ENCODE results near the gene DAPK2.
"Not testable (repeated sequence)": the region's sequence is repeated elsewhere in the genome, so short reads cannot be mapped to it uniquely, and the experiment has no call there.

DAPK2 gene

DNA sequence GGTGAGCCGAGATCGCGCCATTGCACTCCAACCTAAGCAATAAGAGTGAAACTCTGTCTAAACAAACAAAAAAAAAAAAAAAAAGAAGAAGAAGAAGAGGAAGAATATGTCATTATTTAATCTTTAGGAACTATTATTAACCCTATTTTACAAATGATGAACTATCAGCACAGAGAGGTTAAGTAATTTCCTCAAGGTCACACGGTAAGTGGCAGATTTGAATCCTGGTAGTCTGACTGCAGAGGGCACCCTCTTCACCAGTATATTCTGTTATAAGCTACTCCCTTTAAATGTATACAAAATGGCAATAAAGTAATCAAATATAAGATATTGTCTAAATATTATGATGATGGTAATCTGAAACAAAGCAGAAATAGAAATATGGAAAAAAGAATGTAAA is 135.1 kb downstream of the DAPK2 start:
- no peak for DNase-seq

DNA sequence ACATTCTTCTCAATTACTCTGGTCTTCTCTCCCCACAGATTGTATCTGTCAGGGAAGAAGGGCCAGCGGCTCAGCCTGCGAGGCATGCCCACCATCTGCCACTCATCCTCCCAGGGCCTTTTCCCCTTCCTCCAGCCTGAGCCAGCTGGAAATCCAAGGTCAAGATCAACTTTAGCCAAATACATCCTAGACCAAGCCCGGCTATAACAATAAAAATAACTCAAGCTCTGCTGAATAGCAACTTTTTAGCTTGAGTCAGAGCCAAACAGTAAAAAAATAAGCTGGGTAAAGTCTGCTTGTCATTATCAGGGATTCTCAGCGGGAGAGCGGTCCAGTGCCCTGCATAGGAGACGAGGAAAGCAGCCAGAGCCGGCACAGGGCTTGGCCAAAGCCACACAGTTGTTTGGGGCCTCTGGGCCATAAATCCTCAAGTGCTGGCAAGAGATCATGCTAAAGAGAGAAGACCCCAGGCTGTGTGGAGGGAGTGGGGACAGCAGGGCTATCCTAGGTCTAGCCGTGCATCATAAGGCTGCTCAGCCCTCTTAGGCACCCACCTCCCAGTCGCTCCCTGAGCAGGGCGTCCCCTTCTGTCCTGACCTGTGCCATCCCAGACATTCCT is 136.4 kb downstream of the DAPK2 start:
- no peak for DNase-seq

DNA sequence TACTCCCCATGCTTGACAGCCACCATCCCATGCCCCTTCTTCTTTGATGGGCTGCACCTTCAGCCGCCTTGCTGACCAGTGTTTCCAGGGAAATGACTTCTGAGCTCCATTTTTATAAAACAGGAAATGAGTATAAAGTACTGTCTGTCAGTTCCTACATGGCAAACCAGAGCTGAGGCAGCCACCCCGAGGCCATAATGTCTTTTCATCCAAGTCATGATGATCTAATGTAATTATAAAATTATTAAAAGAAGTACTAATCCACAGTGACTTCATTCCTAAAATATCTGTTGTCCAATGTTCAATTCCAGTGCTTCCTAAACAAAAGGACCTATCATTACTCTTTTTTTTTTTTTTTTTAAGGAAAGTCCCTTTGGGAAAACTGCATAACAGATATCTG is 137.3 kb downstream of the DAPK2 start:
- no peak for DNase-seq

DNA sequence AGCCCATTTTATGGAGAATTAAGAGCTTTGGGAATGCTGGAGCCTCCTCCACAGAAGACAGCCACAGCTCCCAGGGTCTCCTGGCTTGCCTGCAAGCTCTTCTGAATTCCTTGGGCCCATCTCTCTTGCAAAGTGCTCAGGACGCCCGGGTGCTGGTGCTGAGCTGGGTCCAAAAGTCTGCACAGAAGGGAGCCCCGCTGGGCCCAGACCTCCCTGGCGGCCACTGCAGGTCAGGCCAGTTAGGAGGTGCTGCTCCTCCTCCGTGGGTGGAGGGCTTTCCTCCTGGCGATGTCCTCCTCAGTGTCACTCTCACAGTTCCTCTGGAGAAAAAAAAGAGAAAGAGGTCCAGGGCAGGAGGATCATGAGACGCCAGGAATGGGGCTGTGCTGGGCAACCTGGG is 138.0 kb downstream of the DAPK2 start:
- no peak for DNase-seq

DNA sequence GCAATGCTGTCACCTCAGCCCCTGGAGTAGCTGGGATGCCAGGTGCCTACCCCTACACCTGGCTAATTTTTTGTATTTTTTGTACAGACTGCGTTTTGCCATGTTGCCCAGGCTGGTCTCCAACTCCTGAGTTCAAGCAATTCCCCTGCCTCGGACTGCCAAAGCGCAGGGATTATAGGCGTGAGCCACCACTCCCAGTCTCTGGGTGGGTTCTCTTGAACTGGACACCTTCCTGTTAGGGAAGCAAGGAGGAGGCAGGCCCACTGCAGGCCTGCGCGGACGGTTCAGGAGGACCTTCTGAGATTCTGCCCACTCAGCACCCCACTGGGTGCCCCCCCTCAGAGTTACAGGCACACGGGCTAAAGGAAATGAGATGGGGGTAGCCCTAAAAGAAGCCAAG is 138.8 kb downstream of the DAPK2 start:
- DNase-seq = no peak

DNA sequence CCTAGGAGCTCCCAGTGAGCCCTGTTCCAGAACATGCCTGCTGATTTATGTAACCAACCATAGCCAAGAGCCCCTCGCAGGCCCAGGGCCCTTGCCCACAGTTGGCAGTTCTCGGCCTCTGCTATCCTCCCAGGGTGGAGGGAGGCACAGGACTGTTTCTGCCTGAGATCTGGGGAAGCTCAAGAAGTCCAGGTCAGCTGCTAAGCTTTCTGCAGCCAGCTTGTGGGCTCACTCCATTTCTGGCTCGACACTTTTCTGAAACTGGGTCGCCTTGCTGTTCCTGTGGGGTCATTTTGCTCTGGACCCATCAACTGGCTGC is 140.1 kb downstream of the DAPK2 start:
- no peak for DNase-seq

DNA sequence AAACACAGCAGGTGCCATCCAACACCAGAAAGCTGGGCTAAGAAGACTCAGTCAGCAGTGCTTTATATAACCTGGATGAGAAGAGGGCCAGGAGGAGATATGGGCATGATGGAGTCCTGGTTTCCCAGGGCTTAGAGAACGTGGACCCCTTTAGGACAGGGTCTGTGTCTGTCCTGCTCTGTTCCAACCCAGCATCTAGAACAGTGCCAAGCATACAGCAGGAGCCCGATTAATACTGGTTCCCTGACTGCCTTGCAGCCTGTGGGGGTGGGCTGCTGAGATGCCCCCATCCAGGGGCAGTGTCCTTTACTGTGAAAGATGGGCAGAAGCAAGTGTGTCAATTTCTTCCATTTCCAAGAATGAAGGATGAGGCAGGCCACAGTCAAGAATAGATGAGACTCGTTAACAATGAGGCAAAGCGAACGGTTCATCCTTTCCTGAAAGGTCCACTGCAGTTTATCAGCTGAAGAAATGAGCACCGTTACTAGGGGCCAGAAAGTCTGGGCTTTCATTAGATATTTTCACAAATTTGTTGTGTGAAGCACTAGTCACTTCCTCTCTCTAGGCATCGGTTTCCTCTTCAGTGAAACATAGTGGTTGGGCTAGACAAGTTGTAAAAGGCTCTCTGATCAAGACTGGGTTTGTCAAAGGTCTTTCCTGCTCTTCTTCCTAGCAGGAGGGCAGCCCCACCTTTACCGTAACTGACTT is 140.6 kb downstream of the DAPK2 start:
- no peak for DNase-seq

DNA sequence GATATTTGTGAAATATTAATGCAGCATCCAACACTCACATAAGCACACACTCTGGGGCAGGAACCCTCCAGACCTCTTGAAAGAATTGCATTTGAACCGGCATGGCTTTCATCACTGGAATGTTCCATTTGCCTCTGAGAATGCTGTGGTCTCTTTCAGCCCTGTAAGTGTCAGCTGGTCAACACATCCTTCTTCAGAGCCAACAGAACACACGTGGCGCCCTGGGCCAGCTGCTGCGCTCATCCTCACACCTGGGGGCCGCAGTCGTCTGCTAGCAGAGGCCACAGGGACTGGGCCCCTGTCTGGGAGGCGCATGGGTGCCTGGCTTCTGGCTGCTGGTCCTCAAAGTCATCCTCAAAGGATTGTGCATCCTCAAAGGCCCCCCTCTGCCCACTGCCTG is 141.2 kb downstream of the DAPK2 start:
- no peak for DNase-seq

DNA sequence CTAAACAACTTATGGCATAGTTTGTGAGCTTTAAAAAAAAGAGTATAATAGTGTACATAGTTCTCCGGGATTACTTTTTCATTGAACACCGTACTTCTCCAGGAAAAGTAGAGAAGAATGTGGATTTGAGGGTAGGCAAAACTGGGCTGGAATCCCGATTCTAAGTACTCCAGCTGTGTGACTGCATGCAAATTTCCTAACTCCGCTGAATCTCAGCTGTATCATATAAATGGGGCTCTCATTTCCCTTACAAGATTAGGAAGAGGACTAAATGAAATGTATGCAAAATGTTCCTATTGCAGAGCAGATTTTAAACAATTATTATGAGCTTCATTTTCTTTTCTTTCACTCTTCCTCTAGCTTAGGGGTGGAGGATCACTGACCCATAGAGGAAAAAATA is 142.2 kb downstream of the DAPK2 start:
- DNase-seq = no peak

DNA sequence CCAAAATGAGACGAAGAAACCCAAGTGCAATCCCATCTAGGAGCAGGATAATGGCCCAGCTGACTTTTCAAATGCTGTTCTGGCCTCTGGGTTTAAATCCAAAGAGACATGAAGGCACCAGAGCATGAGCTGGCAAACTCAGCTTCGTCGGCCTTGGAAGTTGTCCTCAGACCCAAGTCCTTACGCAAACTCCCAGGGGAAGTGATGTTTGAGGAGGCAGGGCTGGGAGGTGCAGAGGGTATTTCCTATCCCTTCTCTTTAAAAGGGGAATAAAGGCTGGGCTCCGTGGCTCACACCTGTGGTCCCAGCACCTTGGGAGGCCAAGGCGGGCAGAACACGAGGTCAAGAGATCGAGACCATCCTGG is 143.6 kb downstream of the DAPK2 start:
- no peak for DNase-seq

DNA sequence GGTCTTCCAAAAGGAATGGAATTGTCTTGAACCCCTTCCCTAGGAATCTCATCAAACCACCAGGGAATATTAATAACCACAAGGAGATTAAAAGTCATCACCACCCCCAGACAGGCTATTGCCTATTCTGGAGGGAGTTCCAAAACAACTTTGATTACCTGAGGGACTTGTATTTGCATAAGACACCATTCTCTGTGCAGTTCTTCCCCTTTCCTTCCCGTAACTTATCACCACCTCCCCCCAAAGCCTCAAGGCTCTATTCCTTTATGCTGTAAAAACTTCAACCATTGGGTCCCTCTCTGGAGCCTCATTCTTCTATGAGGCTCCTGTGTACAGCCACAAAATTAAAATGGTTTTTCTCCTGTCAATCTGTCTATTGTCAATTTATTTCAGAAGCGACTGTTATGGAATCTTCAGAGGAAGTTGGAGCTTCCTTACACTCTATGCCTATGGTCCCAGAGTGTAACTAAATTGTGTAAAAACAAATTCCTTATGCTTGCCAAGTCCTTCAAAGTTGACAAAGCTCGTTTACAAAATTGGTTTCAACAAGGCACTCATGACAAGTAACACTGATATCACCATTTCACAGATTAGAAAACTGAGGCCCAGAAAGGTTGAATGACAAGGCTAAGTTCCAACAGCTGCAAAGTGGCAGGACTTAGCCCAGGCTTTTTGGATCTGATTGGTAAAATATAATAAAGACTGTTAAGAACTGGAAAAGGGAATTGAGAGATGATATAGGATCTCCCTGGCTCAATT is 144.2 kb downstream of the DAPK2 start:
- DNase-seq = no peak

DNA sequence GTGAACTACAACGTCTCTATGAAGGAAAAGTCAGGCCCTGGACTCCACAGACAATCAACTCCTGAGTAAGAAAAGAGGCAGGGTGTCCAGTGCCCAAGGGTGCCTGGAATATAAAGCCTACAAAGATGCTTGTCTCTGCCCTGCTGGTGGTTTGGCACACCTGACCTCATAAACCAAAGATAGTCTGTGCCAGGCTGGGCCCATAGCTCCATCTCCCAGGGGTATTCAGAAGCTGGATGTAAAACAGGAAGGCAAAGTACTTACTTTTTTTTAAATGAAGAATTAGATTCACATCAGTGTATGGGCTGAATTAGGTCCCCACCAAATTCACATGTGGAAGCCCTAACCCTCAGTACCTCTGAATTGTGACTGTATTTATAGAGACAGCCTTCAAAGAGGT is 146.0 kb downstream of the DAPK2 start:
- DNase-seq = no peak

DNA sequence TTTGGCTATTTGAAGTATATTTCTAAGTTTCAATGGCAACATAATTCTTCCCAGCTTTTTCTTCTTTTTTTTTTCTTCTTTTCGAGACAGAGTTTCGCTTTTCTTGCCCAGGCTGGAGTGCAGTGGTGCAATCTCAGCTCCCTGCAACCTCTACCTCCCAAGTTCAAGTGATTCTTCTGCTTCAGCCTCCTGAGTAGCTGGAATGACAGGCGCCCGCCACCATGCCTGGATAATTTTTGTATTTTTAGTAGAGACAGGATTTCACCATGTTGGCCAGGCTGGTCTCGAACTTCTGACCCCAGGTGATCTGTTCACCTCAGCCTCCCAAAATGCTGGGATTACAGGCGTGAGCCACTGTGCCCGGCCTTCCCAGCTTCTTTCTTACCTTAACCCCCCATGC is 146.7 kb downstream of the DAPK2 start:
- DNase-seq = not testable (repeated sequence)

DNA sequence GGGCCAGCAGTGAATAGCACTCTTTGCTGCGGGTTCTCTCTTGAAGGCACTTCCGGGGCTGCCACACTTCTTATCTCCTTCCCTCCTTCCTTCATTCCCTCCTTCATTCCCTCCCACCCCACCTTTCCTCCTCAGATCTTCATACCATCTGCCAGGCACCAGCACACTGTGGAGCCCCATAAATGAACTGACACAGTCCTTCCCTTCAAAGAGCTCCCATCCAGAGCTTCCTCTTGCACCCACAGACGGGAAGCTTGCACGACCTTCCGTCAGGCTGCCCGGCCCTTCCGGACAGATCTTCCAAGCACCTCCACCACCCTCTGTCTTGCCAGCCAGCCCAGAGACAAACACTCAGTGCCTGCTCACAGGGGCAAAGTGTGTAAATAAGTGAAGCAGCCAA is 147.1 kb downstream of the DAPK2 start:
- no peak for DNase-seq

DNA sequence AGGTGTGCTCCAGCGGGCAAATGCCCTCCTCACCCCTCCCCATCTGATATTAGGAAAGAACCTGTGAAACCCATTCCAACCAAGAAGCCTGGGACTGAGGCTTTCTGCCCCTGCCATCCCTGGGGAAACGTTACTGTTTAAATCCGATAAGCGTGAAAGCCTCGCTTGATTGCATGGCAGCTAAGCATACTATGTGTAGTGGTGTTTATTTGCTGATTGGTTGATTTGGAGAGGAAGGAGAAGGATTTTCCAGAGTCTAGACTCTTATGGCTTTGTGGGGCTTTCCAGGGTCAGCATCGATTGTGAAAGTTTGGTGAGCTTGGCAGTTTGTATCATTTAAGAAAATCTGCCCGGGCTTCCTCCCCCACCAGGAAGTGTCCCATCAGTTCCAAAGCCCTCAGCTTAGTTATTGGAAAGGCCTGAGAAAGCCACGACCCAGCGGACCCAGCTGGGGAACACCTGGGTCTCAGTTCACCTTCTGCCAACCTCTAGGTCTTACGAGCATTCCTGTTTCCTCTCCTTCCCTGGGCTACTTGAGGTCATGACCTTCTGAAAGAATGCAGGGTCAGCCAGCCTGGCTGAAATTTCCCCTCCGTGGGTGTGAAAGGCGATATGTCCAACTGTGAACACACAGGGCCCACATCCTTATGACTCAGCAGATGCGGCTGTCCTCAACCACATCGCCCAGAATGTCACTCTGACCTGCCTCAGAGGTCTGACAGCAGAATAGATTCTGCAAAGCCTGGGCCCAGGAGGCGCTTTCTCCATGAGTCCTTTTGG is 149.8 kb downstream of the DAPK2 start:
- DNase-seq = no peak

DNA sequence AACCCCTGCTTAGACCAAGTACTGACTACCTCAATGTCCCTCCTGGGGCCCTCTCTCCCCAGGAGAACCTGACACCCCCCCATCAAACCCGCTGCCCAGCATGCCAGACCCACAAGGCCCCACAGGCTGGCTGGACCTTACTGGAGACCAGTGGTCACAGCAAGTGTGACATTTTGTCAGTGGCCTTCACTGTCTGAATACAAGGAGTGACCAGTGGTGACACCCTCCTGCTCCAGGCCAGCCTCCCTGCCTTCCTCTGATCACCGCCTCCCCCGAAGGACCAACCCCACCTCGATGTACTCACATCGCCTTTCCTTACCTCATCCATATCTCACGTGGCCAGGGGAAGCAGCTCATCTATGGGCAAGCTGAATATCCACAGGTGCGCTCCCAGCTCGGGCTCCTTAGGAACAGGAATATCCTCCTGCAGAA is 150.5 kb downstream of the DAPK2 start:
- no peak for DNase-seq

DNA sequence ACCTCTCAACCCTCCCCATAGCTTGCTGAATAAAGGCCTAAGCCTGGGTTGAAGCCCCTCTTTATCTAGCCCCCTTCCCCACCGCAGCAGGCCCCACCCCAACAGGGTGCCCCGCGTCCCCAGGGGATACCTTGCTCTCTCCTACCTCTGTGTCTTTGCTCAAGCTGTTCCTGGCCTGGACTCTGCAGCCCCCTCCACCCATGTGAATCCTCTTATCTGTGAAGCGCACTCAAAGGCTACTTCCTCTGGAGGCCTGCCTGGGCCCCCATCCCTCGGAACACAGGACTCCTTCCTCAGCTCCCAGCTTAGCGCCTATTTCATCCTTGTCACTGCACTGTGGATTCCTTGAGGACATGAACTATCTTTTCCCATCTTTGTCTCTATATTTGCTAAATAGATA is 151.1 kb downstream of the DAPK2 start:
- DNase-seq = no peak

DNA sequence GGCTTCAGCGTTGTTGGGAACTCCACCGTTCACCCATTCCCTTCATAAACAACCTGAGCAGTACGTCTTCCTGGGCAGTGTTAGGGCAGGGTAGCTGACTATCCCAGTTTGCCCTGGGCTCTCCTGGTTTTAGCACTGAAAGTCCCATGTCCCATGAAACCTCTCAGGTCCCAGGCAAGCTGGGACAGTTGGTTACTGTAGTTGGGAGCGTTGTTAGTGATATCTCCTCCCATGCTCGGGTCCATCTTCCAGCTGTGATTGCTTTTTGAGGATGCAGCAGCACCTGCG is 151.7 kb downstream of the DAPK2 start:
- no peak for DNase-seq

DNA sequence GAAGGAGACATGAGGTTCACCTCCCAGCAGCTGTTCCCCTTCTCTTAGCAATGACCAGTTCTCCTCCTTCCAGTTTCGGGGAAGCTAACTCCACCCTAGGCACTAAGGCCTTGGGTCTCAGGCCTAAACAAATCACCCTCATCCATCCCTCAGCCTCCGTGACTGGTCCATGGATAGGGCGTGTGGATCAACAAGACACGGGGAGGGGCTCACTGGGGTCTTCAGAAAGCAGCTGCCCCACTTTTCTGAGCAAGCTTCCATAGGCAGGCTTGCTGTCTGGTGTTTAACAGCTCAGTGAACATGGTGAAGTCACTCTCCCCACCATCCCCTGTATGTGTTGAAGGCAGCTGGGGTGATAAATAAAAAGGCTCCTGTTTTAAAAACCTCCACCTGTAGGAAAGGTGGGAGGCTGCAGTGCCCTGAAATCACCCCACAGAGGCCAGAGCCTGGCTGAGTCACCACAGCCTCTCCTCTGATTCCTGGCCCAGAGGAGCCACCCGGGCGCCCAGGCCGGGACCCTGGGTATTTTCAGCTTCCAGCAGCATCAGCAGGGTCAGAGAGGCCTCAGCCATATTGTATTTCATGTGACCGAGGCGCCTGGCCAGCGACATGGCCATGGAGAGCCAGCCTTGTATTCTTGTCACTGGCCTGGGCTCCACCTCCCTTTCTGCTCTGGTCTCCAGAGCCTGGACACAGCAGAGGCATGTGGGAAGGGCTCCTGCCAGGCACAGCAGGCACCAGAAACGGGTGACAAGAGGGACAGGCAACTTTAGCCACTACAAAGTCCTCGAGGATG is 152.2 kb downstream of the DAPK2 start:
- DNase-seq = no peak

DNA sequence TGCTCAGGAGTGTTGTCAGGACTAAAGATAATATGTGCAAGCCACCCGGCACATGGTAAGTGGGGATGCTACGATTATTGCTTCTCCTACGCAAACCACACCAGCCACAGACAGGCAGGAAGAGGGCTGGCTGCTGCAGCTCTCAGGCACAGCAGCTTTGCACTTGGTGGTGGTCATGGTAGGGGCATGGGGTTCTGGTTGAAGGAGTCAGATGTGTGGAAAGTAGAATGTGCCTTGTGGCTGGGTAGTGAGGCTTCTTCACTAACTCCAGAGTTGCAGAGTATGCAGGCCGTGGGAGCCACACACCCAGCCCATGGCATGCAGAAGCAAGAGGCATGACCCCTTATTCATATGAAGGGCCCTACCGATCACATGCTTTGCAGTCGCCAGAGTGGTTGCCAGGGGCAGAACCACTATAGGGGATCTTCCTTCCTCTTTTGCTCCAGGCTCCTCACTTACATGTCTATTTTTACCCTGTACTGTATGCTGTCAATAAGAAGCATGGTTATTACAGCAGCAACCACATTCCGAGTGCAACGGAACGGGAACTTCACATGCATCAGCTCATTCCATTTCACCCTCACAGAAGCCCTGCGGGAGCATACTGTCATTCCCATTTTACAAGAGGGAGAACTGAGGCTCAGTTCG is 153.4 kb downstream of the DAPK2 start:
- peak in 1 of 2 donors; percentile 23 for DNase-seq

DNA sequence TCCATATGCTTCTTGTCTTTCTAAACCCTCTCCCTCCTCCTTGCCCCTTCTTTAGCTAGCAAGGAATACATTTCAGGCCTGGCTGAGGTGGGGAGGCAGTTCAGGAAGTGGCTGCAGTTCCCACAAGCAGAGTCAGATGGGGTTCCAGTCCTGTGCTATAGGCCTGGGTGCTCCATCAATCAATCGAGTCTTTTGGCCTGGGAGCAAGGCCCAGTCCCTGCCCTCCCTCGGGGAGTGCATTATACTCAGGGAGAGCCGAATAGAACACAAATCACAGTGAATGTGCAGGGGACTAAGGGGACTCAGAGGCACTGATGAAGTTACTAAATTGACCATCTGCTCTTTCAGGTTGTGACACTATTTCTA is 154.5 kb downstream of the DAPK2 start:
- no peak for DNase-seq

DNA sequence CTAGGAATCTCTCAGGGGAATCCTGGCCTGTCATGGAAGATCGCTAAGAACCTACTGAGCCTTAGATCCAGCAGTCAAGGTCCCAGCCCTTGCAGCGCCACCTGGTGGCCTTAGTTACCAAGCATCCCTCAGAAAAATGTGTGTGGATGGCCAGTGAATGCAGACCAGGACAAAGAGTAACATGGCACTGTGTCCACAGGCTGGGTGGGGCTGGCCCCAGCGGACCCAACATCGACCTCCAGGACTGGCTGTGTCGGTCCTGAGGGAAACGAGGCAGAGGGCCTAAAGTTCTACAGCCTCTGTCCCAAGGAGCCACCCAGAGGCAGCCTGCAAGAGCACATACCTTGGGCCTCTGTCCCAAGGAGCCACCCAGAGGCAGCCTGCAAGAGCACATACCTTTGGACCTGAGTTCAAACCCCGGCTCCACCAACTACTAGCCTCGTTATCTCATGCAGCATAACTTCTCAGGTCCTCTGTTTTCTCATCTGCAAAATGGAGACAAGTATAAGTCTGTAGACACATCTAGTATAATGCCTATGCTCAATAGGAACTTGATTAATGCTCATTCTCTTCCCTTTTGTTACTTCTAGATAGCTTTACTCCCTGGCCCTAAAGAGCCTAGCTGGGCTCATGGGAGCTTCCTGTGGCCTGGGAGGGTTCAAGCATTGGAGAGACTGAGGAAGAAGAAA is 155.1 kb downstream of the DAPK2 start:
- peak; percentile 31 to 66 for DNase-seq

Measured in hippocampal formation (tissue), 2 donors.